K562 (cell line): ENCODE measurements around the gene GADD45B. TPM values are rescaled to one million over a fixed set of nuclear protein-coding genes. Genes with fewer than 3 reads are reported as not detected.

Source experiments
- CCNT2 ChIP-seq: IDR thresholded peaks from 2 replicates; pipeline ENCODE4 v1.6.1; 2011; ENCODE audit warnings: borderline replicate concordance, low read depth, mild to moderate bottlenecking, moderate library complexity, mixed read lengths, low read length; ENCODE audit not compliant: insufficient read length; ENCODE audit errors: extremely low read depth
- CREB3 ChIP-seq: fragments of 450-650 bp; conservative IDR thresholded peaks from 2 replicates; pipeline ENCODE4 v1.6.1; 2016; ENCODE audit warnings: missing genetic modification characterization, low read depth, mild to moderate bottlenecking, missing compliant biosample characterization, moderate library complexity
- FOS ChIP-seq: IDR thresholded peaks from 3 replicates; pipeline ENCODE4 v1.6.1; 2011; ENCODE audit not compliant: insufficient read length; ENCODE audit errors: extremely low read depth
- HDAC3 ChIP-seq: fragments of 450-650 bp; IDR thresholded peaks from 2 replicates; pipeline ENCODE4 v1.6.1; 2018; ENCODE audit warnings: borderline replicate concordance, mild to moderate bottlenecking, moderate library complexity; ENCODE audit not compliant: partially characterized antibody
- NFYB ChIP-seq: IDR thresholded peaks from 2 replicates; pipeline ENCODE4 v1.6.1; 2011; ENCODE audit warnings: mild to moderate bottlenecking, moderate library complexity; ENCODE audit not compliant: insufficient read length; ENCODE audit errors: extremely low read depth
- NR2F6 ChIP-seq: fragments of 450-650 bp; formaldehyde crosslinking; IDR thresholded peaks from 2 replicates; pipeline ENCODE4 v1.4.0; 2020; ENCODE audit warnings: mild to moderate bottlenecking
- SREBF2 ChIP-seq: sonication (generic); formaldehyde crosslinking; IDR thresholded peaks from 2 replicates; pipeline ENCODE4 v1.4.0; 2020; ENCODE audit warnings: mild to moderate bottlenecking, missing genetic modification reagents
- STAT5B ChIP-seq: fragments of 250-450 bp; sonication (Bioruptor Pico); IDR thresholded peaks from 2 replicates; pipeline ENCODE4 v1.8.0; 2021; ENCODE audit warnings: mild to moderate bottlenecking, inconsistent platforms
- TBL1XR1 ChIP-seq, 2 experiments: IDR thresholded peaks; 2 replicates each; pipeline ENCODE4 v1.6.1; 2012; ENCODE audit warnings: improper control_type of control experiment in 2 of 2, low read length in 2 of 2, mild to moderate bottlenecking in 1 of 2
- TCFL5 ChIP-seq: fragments of 250-450 bp; sonication (Bioruptor Pico); conservative IDR thresholded peaks from 2 replicates; pipeline ENCODE4 v1.6.1; 2021; ENCODE audit warnings: mild to moderate bottlenecking, moderate library complexity, matching md5 sums
- THRAP3 ChIP-seq: fragments of 450-650 bp; IDR thresholded peaks from 2 replicates; pipeline ENCODE4 v1.6.1; 2016; ENCODE audit warnings: mild to moderate bottlenecking, inconsistent platforms, borderline replicate concordance
- ZBTB1 ChIP-seq: sonication (generic); formaldehyde crosslinking; IDR thresholded peaks from 2 replicates; pipeline ENCODE4 v1.8.1; 2023; ENCODE audit warnings: missing genetic modification reagents, low read depth, mild to moderate bottlenecking, borderline replicate concordance
- ZC3H11A ChIP-seq: IDR thresholded peaks from 2 replicates; pipeline ENCODE4 v1.6.1; 2012; ENCODE audit warnings: low read depth, low read length, improper control_type of control experiment
- ZFPM2 ChIP-seq: fragments of 250-450 bp; sonication (Bioruptor Pico); IDR thresholded peaks from 2 replicates; pipeline ENCODE4 v1.5.1; 2022; ENCODE audit warnings: mild to moderate bottlenecking
- ZNF134 ChIP-seq: fragments of 250-450 bp; sonication (Bioruptor Pico); conservative IDR thresholded peaks from 2 replicates; pipeline ENCODE4 v1.4.0; 2020
- ZNF212 ChIP-seq: fragments of 450-650 bp; formaldehyde crosslinking; IDR thresholded peaks from 2 replicates; pipeline ENCODE4 v1.4.0; 2020; ENCODE audit warnings: mild to moderate bottlenecking
- ZNF23 ChIP-seq: fragments of 250-450 bp; sonication (Bioruptor Pico); IDR thresholded peaks from 2 replicates; pipeline ENCODE4 v1.4.0; 2020; ENCODE audit warnings: mild to moderate bottlenecking
- ZNF239 ChIP-seq: fragments of 250-450 bp; sonication (Bioruptor Pico); IDR thresholded peaks from 2 replicates; pipeline ENCODE4 v1.4.0; 2020; ENCODE audit warnings: mild to moderate bottlenecking
- ZNF77 ChIP-seq: fragments of 250-450 bp; sonication (Bioruptor Pico); IDR thresholded peaks from 2 replicates; pipeline ENCODE4 v1.5.0; 2020
- polyA plus RNA-seq, 8 experiments: library from polyadenylated mRNA; depleted of rRNA in 4 of 8; stranded (reverse) in 5 of 8; unstranded in 3 of 8; fragments of >200 nt; fragmentation: Nextera tagmentation in 2 of 8; fragmentation: Illumina TruSeq in 1 of 8; extraction: Ambion mirVana in 2 of 8; extraction: Trizol in 1 of 8; gene quantifications; 2 replicates each; pipeline versions ENCODE4 v1.2.1 to v1.2.3, GENCODE V29; 2011 to 2014; ENCODE audit warnings: inconsistent platforms in 1 of 8, missing spikeins in 1 of 8
- total RNA-seq, 7 experiments: library from RNA; depleted of rRNA in 6 of 7; stranded (reverse); fragments of >200 nt in 6 of 7; fragmentation: Illumina TruSeq in 2 of 7; extraction: Trizol in 2 of 7; gene quantifications; 2 replicates each; pipeline versions ENCODE4 v1.2.1 to v1.2.3, GENCODE V29; 2011 to 2021; ENCODE audit warnings: low replicate concordance in 1 of 7
- TF ChIP-seq, protein P1 (sequence below): fragments of 450-650 bp; formaldehyde crosslinking; conservative IDR thresholded peaks from 2 replicates; pipeline ENCODE4 v1.4.0; 2022; ENCODE audit warnings: mild to moderate bottlenecking, missing genetic modification characterization
- TF ChIP-seq, protein P2 (sequence below): fragments of 250-450 bp; sonication (Bioruptor Pico); IDR thresholded peaks from 2 replicates; pipeline ENCODE4 v1.8.0; 2021; ENCODE audit warnings: mild to moderate bottlenecking, moderate library complexity

GADD45B gene
- total and polyA plus RNA-seq, 9 of the 15 experiments (the other 6 are each of a cell fraction or from before 2014, with no cell fraction given), result 0.06 to 4.1 (median 2.1) TPM

DNA sequence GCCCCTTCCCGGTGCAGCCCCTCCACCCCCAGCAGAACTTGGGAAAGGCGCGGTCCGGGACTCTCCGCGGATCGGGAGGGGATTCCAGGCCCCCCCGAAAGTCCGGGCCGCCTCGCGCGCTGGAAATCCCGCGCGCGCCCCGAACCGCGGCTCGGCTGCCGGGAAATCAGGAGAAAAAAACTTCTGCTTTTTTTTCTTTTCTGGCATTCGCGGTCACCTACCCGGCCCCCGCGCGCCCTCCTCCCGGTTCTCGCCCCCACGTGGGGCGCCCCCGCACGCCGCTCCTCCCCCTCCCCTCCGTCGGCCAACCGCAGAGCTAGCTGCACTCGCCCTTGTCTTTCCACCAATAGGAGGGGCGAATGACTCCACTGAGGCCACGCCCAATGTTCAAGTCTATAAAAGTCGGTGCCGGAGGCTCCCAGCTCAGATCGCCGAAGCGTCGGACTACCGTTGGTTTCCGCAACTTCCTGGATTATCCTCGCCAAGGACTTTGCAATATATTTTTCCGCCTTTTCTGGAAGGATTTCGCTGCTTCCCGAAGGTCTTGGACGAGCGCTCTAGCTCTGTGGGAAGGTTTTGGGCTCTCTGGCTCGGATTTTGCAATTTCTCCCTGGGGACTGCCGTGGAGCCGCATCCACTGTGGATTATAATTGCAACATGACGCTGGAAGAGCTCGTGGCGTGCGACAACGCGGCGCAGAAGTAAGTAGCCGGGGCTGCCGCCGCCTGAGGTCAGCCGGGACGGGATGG lies at the start of gene GADD45B (continued):
- TF ChIP-seq ZBTB1 (CRISPR knock-in tag) (no peak), NFYB (no peak), ZNF212 (CRISPR knock-in tag) (no peak), ZC3H11A (no peak), TBL1XR1 (IDR thresholded peaks at IDR 0.05; ENCODE audit: low read length in 2 of 2) (0 out of 4 replicates have a peak, but pooled peaks of 1 of the 2 experiments have one; percentile 24), NR2F6 (no peak), THRAP3 (no peak), FOS (peak; percentile 66), ZNF23 (CRISPR knock-in tag) (no peak), HDAC3 (no peak), TCFL5 (CRISPR knock-in tag) (no peak), ZNF239 (CRISPR knock-in tag) (peak; percentile 28; the same call in 1 of the 2 replicates), ZNF77 (no peak), ZFPM2 (no peak), STAT5B (no peak), ZNF134 (no peak), SREBF2 (no peak), CCNT2 (peak; percentile 83), CREB3 (tag) (no peak)
- TF ChIP-seq, protein P1, sequence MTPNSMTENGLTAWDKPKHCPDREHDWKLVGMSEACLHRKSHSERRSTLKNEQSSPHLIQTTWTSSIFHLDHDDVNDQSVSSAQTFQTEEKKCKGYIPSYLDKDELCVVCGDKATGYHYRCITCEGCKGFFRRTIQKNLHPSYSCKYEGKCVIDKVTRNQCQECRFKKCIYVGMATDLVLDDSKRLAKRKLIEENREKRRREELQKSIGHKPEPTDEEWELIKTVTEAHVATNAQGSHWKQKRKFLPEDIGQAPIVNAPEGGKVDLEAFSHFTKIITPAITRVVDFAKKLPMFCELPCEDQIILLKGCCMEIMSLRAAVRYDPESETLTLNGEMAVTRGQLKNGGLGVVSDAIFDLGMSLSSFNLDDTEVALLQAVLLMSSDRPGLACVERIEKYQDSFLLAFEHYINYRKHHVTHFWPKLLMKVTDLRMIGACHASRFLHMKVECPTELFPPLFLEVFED, result peak; percentile 80
- TF ChIP-seq, protein P2, sequence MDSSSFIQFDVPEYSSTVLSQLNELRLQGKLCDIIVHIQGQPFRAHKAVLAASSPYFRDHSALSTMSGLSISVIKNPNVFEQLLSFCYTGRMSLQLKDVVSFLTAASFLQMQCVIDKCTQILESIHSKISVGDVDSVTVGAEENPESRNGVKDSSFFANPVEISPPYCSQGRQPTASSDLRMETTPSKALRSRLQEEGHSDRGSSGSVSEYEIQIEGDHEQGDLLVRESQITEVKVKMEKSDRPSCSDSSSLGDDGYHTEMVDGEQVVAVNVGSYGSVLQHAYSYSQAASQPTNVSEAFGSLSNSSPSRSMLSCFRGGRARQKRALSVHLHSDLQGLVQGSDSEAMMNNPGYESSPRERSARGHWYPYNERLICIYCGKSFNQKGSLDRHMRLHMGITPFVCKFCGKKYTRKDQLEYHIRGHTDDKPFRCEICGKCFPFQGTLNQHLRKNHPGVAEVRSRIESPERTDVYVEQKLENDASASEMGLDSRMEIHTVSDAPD (CRISPR knock-in tag), result no peak
